HepG2 (cell line): ENCODE results near the gene NCR3LG1. TPM values are rescaled to one million over a fixed set of nuclear protein-coding genes. Genes with fewer than 3 reads are reported as not detected.

ENCODE experiments used
- FOSL2 ChIP-seq: sonication (generic); formaldehyde crosslinking; IDR thresholded peaks from 2 replicates; pipeline ENCODE4 v1.4.0; 2020; ENCODE audit warnings: missing genetic modification reagents
- HDAC2 ChIP-seq: sonication (generic); formaldehyde crosslinking; IDR thresholded peaks from 2 replicates; pipeline ENCODE4 v1.4.0; 2020; ENCODE audit warnings: missing genetic modification reagents
- KDM2A ChIP-seq: sonication (generic); formaldehyde crosslinking; IDR thresholded peaks from 2 replicates; pipeline ENCODE4 v1.4.0; 2020; ENCODE audit warnings: low read depth, missing genetic modification reagents, borderline replicate concordance
- MTF1 ChIP-seq: sonication (generic); formaldehyde crosslinking; IDR thresholded peaks from 2 replicates; pipeline ENCODE4 v1.5.0; 2020; ENCODE audit warnings: missing genetic modification reagents
- SIX1 ChIP-seq: sonication (generic); formaldehyde crosslinking; IDR thresholded peaks from 2 replicates; pipeline ENCODE4 v1.4.0; 2020; ENCODE audit warnings: missing genetic modification reagents, borderline replicate concordance
- SKI ChIP-seq: fragments of 450-650 bp; IDR thresholded peaks from one replicate; pipeline ENCODE4 v1.6.1; 2018; ENCODE audit warnings: mild to moderate bottlenecking; ENCODE audit not compliant: partially characterized antibody
- SMAD3 ChIP-seq: sonication (generic); formaldehyde crosslinking; IDR thresholded peaks from 2 replicates; pipeline ENCODE4 v1.4.0; 2020; ENCODE audit warnings: missing genetic modification reagents
- SP1 ChIP-seq, 2 experiments: fragments of 450-650 bp in 1 of 2; sonication (generic) in 1 of 2; formaldehyde crosslinking in 1 of 2; IDR thresholded peaks; 2 replicates each; pipeline versions ENCODE4 v1.4.0 to v1.6.1; 2016 to 2020; ENCODE audit warnings: missing genetic modification reagents in 1 of 2
- STAG1 ChIP-seq: sonication (generic); formaldehyde crosslinking; IDR thresholded peaks from 2 replicates; pipeline ENCODE4 v1.4.0; 2020; ENCODE audit warnings: missing genetic modification reagents
- TEF ChIP-seq: sonication (generic); formaldehyde crosslinking; IDR thresholded peaks from 2 replicates; pipeline ENCODE4 v1.5.0; 2020; ENCODE audit warnings: missing genetic modification reagents
- THAP8 ChIP-seq: sonication (generic); formaldehyde crosslinking; IDR thresholded peaks from 2 replicates; pipeline ENCODE4 v1.5.1; 2020; ENCODE audit warnings: missing genetic modification reagents, mild to moderate bottlenecking, borderline replicate concordance
- TOPORS ChIP-seq: sonication (generic); formaldehyde crosslinking; IDR thresholded peaks from 2 replicates; pipeline ENCODE4 v1.8.0; 2023; ENCODE audit warnings: mild to moderate bottlenecking, missing genetic modification reagents
- ZBTB25 ChIP-seq: IDR thresholded peaks from 2 replicates; pipeline ENCODE4 v1.6.1; 2018; ENCODE audit warnings: missing genetic modification reagents
- ZNF235 ChIP-seq: sonication (generic); formaldehyde crosslinking; IDR thresholded peaks from 2 replicates; pipeline ENCODE4 v1.8.1; 2023; ENCODE audit warnings: mild to moderate bottlenecking, missing genetic modification reagents, borderline replicate concordance
- ZNF639 ChIP-seq: conservative IDR thresholded peaks from 2 replicates; pipeline ENCODE4 v1.6.1; 2018; ENCODE audit warnings: missing genetic modification reagents
- ZNF747 ChIP-seq: sonication (generic); formaldehyde crosslinking; IDR thresholded peaks from 2 replicates; pipeline ENCODE4 v1.8.1; 2023; ENCODE audit warnings: missing genetic modification reagents, mild to moderate bottlenecking, borderline replicate concordance
- ZNF761 ChIP-seq: sonication (generic); formaldehyde crosslinking; conservative IDR thresholded peaks from 2 replicates; pipeline ENCODE4 v1.4.0; 2020; ENCODE audit warnings: mild to moderate bottlenecking, missing genetic modification reagents
- ZNF776 ChIP-seq: sonication (generic); formaldehyde crosslinking; IDR thresholded peaks from 2 replicates; pipeline ENCODE4 v1.4.0; 2020; ENCODE audit warnings: mild to moderate bottlenecking, missing genetic modification reagents
- ZNF784 ChIP-seq: sonication (generic); formaldehyde crosslinking; IDR thresholded peaks from 2 replicates; pipeline ENCODE4 v1.5.1; 2020; ENCODE audit warnings: missing genetic modification reagents, mild to moderate bottlenecking, borderline replicate concordance
- polyA plus RNA-seq, 8 experiments: library from polyadenylated mRNA; depleted of rRNA in 3 of 8; stranded (reverse) in 7 of 8; unstranded in 1 of 8; fragments of >200 nt; fragmentation: Illumina TruSeq in 4 of 8; extraction: Trizol in 4 of 8; gene quantifications; 2 replicates each; pipeline versions ENCODE4 v1.2.1 to v1.2.3, GENCODE V29; 2011 to 2016; ENCODE audit warnings: low read depth in 4 of 8, missing spikeins in 1 of 8, mixed read lengths in 1 of 8; ENCODE audit not compliant: insufficient read depth in 1 of 8
- total RNA-seq, 5 experiments: library from RNA; depleted of rRNA; stranded (reverse); fragments of >200 nt; fragmentation: Illumina TruSeq; extraction: Trizol; gene quantifications; 2 replicates each; pipeline ENCODE4 v1.2.3, GENCODE V29; 2016; ENCODE audit warnings: low read depth in 1 of 5

Gene NCR3LG1
- total and polyA plus RNA-seq, 2 of the 13 experiments (the other 11 are each of a cell fraction or from before 2014, with no cell fraction given), result 16.1 to 25.1 TPM

- no peak for TF ChIP-seq MTF1
- TF ChIP-seq THAP8, result no peak
- TF ChIP-seq HDAC2 (CRISPR knock-in tag), result no peak
- TF ChIP-seq SMAD3, result no peak
- TF ChIP-seq STAG1 (CRISPR knock-in tag), result peak; percentile 94
- no peak for TF ChIP-seq ZNF747
- TF ChIP-seq KDM2A, result no peak
- no peak for TF ChIP-seq ZNF776 (CRISPR knock-in tag)
- TF ChIP-seq ZNF235 (CRISPR knock-in tag), result no peak
- peak; percentile 74; the same call in 1 of the 2 replicates for TF ChIP-seq TOPORS
- no peak for TF ChIP-seq ZBTB25 (CRISPR knock-in tag)
- no peak for TF ChIP-seq SP1 (IDR thresholded peaks at IDR 0.05)
- no peak for TF ChIP-seq SP1 (CRISPR knock-in tag; IDR thresholded peaks at IDR 0.05)
- TF ChIP-seq ZNF639 (CRISPR knock-in tag), result no peak
- TF ChIP-seq ZNF784 (CRISPR knock-in tag), result no peak
- no peak for TF ChIP-seq ZNF761 (CRISPR knock-in tag)
- no peak for TF ChIP-seq SIX1
- no peak for TF ChIP-seq TEF (CRISPR knock-in tag)
- TF ChIP-seq SKI, result no peak
- peak; percentile 39; the same call in 1 of the 2 replicates for TF ChIP-seq FOSL2 (CRISPR knock-in tag)
These were observed 32.5 kb downstream of the NCR3LG1 start (continued) for GRCh38 chr11:17384002-17384511.
